Measurements from ENCODE around the gene BCAS3. TPM values are rescaled to one million over a fixed set of nuclear protein-coding genes. Genes with fewer than 3 reads are reported as not detected.
A peak's percentile ranks its signal among the peaks of the same experiment; 100 is the strongest.
"Not testable (repeated sequence)": the region's sequence is repeated elsewhere in the genome, so short reads cannot be mapped to it uniquely, and the experiment has no call there.

BCAS3 gene
- total and polyA plus RNA-seq, 4 experiments from 2014 or later, result 27.0 to 45.2 (median 41.2) TPM

- POLR2A ChIA-PET (ENCODE audit: partially characterized antibody), result interaction anchor here (0.6 to 1.9 kb wide), 3 partner anchors 9 to 1448 kb away, joined by 3 to 4 read pairs (median 3); partner anchors contain the start of gene BCAS3
Measured at GRCh38 chr17:60668741-60669140, 8.9 kb upstream of the BCAS3 start.

GRCh38 chr17:60671482-60671881, 6.2 kb upstream of the BCAS3 start:
- ChIA-PET POLR2A (ENCODE audit: partially characterized antibody) (no interaction called here), CTCF (ENCODE audit: partially characterized antibody) (no interaction called here)
- Histone ChIP-seq H3K4me3 (ENCODE audit: low read length in 2 of 2) (no peak overlapping the region), H3K9me3 (ENCODE audit: control insufficient read depth in 1 of 2, low read length in 2 of 2) (no peaks in the 10 kb centered on the region), H3K27ac (ENCODE audit: low read depth, low read length) (no peak overlapping the region), H3K4me1 (ENCODE audit: insufficient read depth, low read length) (no peaks in the 10 kb centered on the region), H3K36me3 (ENCODE audit: insufficient read depth, low read length) (no peaks in the 10 kb centered on the region), H3K27me3 (ENCODE audit: insufficient read depth, low read length) (no peaks in the 10 kb centered on the region)
- intact Hi-C loops (cut with micrococcal nuclease), result loop anchor here (10.0 kb wide), 1 partner anchor 1107 kb away; the partner anchor contains the start of gene DHX40
- Mint-ChIP-seq H3K36me3 (no peaks in the 10 kb centered on the region), H3K4me3 (no peak overlapping the region), H3K27me3 (no peaks in the 10 kb centered on the region), H3K9me3 (no peaks in the 10 kb centered on the region), H3K4me1 (peaks cover 0 to under 1% (median 0%) of the 10 kb centered on the region in 4 donors), H3K27ac (no peak overlapping the region)
- no peak for DNase-seq

More at GRCh38 chr17:60668741-60669140, 8.9 kb upstream of the BCAS3 start:
- H3K27me3 ChIP-seq (ENCODE audit: insufficient read depth, low read length); H3K27ac Mint-ChIP-seq; CTCF ChIA-PET (ENCODE audit: partially characterized antibody); intact Hi-C loops (cut with micrococcal nuclease); DNase-seq; H3K27me3 Mint-ChIP-seq; H3K27ac ChIP-seq (ENCODE audit: low read depth, low read length); H3K4me3 Mint-ChIP-seq; H3K4me3 ChIP-seq (ENCODE audit: low read length in 2 of 2); H3K9me3 ChIP-seq (ENCODE audit: control insufficient read depth in 1 of 2, low read length in 2 of 2); H3K4me1 Mint-ChIP-seq; H3K9me3 Mint-ChIP-seq; H3K36me3 ChIP-seq (ENCODE audit: insufficient read depth, low read length); H3K4me1 ChIP-seq (ENCODE audit: insufficient read depth, low read length): not testable (repeated sequence)
- H3K36me3 Mint-ChIP-seq, result peaks cover 7 to 14% of the 10 kb centered on the region in 2 donors

- H3K9me3 Mint-ChIP-seq; H3K27ac Mint-ChIP-seq; DNase-seq; H3K4me3 ChIP-seq (ENCODE audit: low read length in 2 of 2); POLR2A ChIA-PET (ENCODE audit: partially characterized antibody); H3K36me3 ChIP-seq (ENCODE audit: insufficient read depth, low read length); H3K27ac ChIP-seq (ENCODE audit: low read depth, low read length); H3K27me3 Mint-ChIP-seq; H3K36me3 Mint-ChIP-seq; H3K9me3 ChIP-seq (ENCODE audit: control insufficient read depth in 1 of 2, low read length in 2 of 2); H3K27me3 ChIP-seq (ENCODE audit: insufficient read depth, low read length): not testable (repeated sequence)
- intact Hi-C loops (cut with micrococcal nuclease), result loop anchor here (10.0 kb wide), 1 partner anchor 1110 kb away; the partner anchor contains the start of gene DHX40
- H3K4me1 Mint-ChIP-seq, result peaks cover 15 to 26% (median 21%) of the 10 kb centered on the region in 4 donors
- H3K4me3 Mint-ChIP-seq, result peak overlapping the region in 2 of 8 donors; percentile 17 to 25
- peaks cover 14% of the 10 kb centered on the region for H3K4me1 ChIP-seq (ENCODE audit: insufficient read depth, low read length)
- CTCF ChIA-PET (ENCODE audit: partially characterized antibody), result interaction anchor here (1.1 to 1.5 kb wide), 2 partner anchors 9 to 37 kb away, joined by 3 to 5 read pairs; no protein-coding TSS in a partner anchor
Measured at GRCh38 chr17:60674637-60675036, 3.0 kb upstream of the BCAS3 start.

- no peak for DNase-seq
- peaks cover 14% of the 10 kb centered on the region for H3K4me1 ChIP-seq (ENCODE audit: insufficient read depth, low read length)
- no peaks in the 10 kb centered on the region for H3K9me3 ChIP-seq (ENCODE audit: control insufficient read depth in 1 of 2, low read length in 2 of 2)
- H3K36me3 ChIP-seq (ENCODE audit: insufficient read depth, low read length), result no peaks in the 10 kb centered on the region
- H3K36me3 Mint-ChIP-seq, result peaks cover 6 to 11% of the 10 kb centered on the region in 2 donors
- no peaks in the 10 kb centered on the region for H3K9me3 Mint-ChIP-seq
- no peak overlapping the region for H3K27ac ChIP-seq (ENCODE audit: low read depth, low read length)
- no peak overlapping the region for H3K27ac Mint-ChIP-seq
- ChIA-PET CTCF (ENCODE audit: partially characterized antibody) (no interaction called here), POLR2A (ENCODE audit: partially characterized antibody) (interaction anchor here (2.0 kb wide), 1 partner anchor 76 kb away, joined by 24 read pairs; the partner anchor contains the start of gene PPM1D)
- no peaks in the 10 kb centered on the region for H3K27me3 Mint-ChIP-seq
- H3K27me3 ChIP-seq (ENCODE audit: insufficient read depth, low read length), result no peaks in the 10 kb centered on the region
- intact Hi-C loops (cut with micrococcal nuclease), result loop anchor here (2.0 to 10.0 kb wide), 2 partner anchors 283 to 1111 kb away; partner anchors contain the start of genes DHX40 and USP32
- H3K4me3 Mint-ChIP-seq, result peak overlapping the region in 3 of 8 donors; percentile 15 to 57 (median 22)
- no peak overlapping the region for H3K4me3 ChIP-seq (ENCODE audit: low read length in 2 of 2)
- H3K4me1 Mint-ChIP-seq, result peaks cover 17 to 26% (median 22%) of the 10 kb centered on the region in 4 donors
Measured at GRCh38 chr17:60675997-60676396, 1.7 kb upstream of the BCAS3 start.

- peaks cover 17 to 26% (median 22%) of the 10 kb centered on the region in 4 donors for H3K4me1 Mint-ChIP-seq
- intact Hi-C loops (cut with micrococcal nuclease), result loop anchor here (1.0 to 10.0 kb wide), 5 partner anchors 77 to 1387 kb away; partner anchors contain the start of genes DHX40, PPM1D and USP32
- peak overlapping the region; percentile 91 to 99 (median 97) for H3K4me3 Mint-ChIP-seq
- Histone ChIP-seq H3K27ac (ENCODE audit: low read depth, low read length) (peak overlapping the region; percentile 72), H3K4me3 (ENCODE audit: low read length in 2 of 2) (peak overlapping the region; percentile 65 to 96), H3K9me3 (ENCODE audit: control insufficient read depth in 1 of 2, low read length in 2 of 2) (no peaks in the 10 kb centered on the region), H3K27me3 (ENCODE audit: insufficient read depth, low read length) (no peaks in the 10 kb centered on the region), H3K4me1 (ENCODE audit: insufficient read depth, low read length) (peaks cover 14% of the 10 kb centered on the region), H3K36me3 (ENCODE audit: insufficient read depth, low read length) (no peaks in the 10 kb centered on the region)
- H3K9me3 Mint-ChIP-seq, result no peaks in the 10 kb centered on the region
- CTCF ChIA-PET (ENCODE audit: partially characterized antibody), result interaction anchor here (1.0 to 1.4 kb wide), 6 partner anchors 36 to 101 kb away, joined by 3 to 5 read pairs (median 3); no protein-coding TSS in a partner anchor
- H3K27me3 Mint-ChIP-seq, result no peaks in the 10 kb centered on the region
- peak overlapping the region; percentile 93 to 99 (median 98) for H3K27ac Mint-ChIP-seq
- H3K36me3 Mint-ChIP-seq, result peaks cover 6 to 11% of the 10 kb centered on the region in 2 donors
- no peak for DNase-seq
- POLR2A ChIA-PET (ENCODE audit: partially characterized antibody), result interaction anchor here (0.6 to 2.0 kb wide), 16 partner anchors 9 to 1522 kb away, joined by 3 to 24 read pairs (median 4); partner anchors contain the start of genes CLTC, DHX40, PPM1D and RNFT1
Measured at GRCh38 chr17:60676758-60677307, 818 bp upstream of the BCAS3 start.

- intact Hi-C loops (cut with micrococcal nuclease), result loop anchor here (10.0 kb wide), 1 partner anchor 1113 kb away; the partner anchor contains the start of gene DHX40
- peaks cover 9 to 17% of the 10 kb centered on the region in 2 donors for H3K36me3 Mint-ChIP-seq
- no peak for DNase-seq
- CTCF ChIA-PET (ENCODE audit: partially characterized antibody), result interaction anchor here (1.0 kb wide), 1 partner anchor 102 kb away, joined by 3 read pairs; no protein-coding TSS in a partner anchor
- peak overlapping the region; percentile 91 to 99 (median 97) for H3K4me3 Mint-ChIP-seq
- peak overlapping the region; percentile 93 to 99 (median 98) for H3K27ac Mint-ChIP-seq
- peaks cover 17 to 26% (median 23%) of the 10 kb centered on the region in 4 donors for H3K4me1 Mint-ChIP-seq
- peaks cover 2% of the 10 kb centered on the region for H3K36me3 ChIP-seq (ENCODE audit: insufficient read depth, low read length)
- POLR2A ChIA-PET (ENCODE audit: partially characterized antibody), result interaction anchor here (0.7 to 2.0 kb wide), 9 partner anchors 10 to 1571 kb away, joined by 3 to 24 read pairs (median 4); partner anchors contain the start of genes DHX40, PPM1D, RNFT1 and TRIM37
- H3K4me1 ChIP-seq (ENCODE audit: insufficient read depth, low read length), result peaks cover 14% of the 10 kb centered on the region
- peak overlapping the region; percentile 65 to 96 for H3K4me3 ChIP-seq (ENCODE audit: low read length in 2 of 2)
- H3K27me3 ChIP-seq (ENCODE audit: insufficient read depth, low read length), result no peaks in the 10 kb centered on the region
- no peaks in the 10 kb centered on the region for H3K27me3 Mint-ChIP-seq
- H3K9me3 ChIP-seq (ENCODE audit: control insufficient read depth in 1 of 2, low read length in 2 of 2), result no peaks in the 10 kb centered on the region
- no peaks in the 10 kb centered on the region for H3K9me3 Mint-ChIP-seq
- peak overlapping the region; percentile 72 for H3K27ac ChIP-seq (ENCODE audit: low read depth, low read length)
Measured at GRCh38 chr17:60678118-60678444, 430 bp downstream of the BCAS3 start.

GRCh38 chr17:60679287-60679686, 1.6 kb downstream of the BCAS3 start:
- H3K4me3 ChIP-seq (ENCODE audit: low read length in 2 of 2), result no peak overlapping the region
- peaks cover 14 to 24% of the 10 kb centered on the region in 2 donors for H3K36me3 Mint-ChIP-seq
- H3K4me1 ChIP-seq (ENCODE audit: insufficient read depth, low read length), result peaks cover 14% of the 10 kb centered on the region
- no peak for DNase-seq
- H3K4me3 Mint-ChIP-seq, result peak overlapping the region in 6 of 8 donors; percentile 42 to 97 (median 66)
- no peaks in the 10 kb centered on the region for H3K9me3 ChIP-seq (ENCODE audit: control insufficient read depth in 1 of 2, low read length in 2 of 2)
- no peak overlapping the region for H3K27ac ChIP-seq (ENCODE audit: low read depth, low read length)
- H3K4me1 Mint-ChIP-seq, result peaks cover 17 to 26% (median 23%) of the 10 kb centered on the region in 4 donors
- no peaks in the 10 kb centered on the region for H3K27me3 Mint-ChIP-seq
- intact Hi-C loops (cut with micrococcal nuclease), result loop anchor here (10.0 kb wide), 1 partner anchor 1114 kb away; the partner anchor contains the start of gene DHX40
- H3K27me3 ChIP-seq (ENCODE audit: insufficient read depth, low read length), result no peaks in the 10 kb centered on the region
- CTCF ChIA-PET (ENCODE audit: partially characterized antibody), result interaction anchor here (0.5 kb wide), 1 partner anchor 10 kb away, joined by 3 read pairs; no protein-coding TSS in a partner anchor
- H3K36me3 ChIP-seq (ENCODE audit: insufficient read depth, low read length), result peaks cover 3% of the 10 kb centered on the region
- H3K9me3 Mint-ChIP-seq, result no peaks in the 10 kb centered on the region
- H3K27ac Mint-ChIP-seq, result no peak overlapping the region
- POLR2A ChIA-PET (ENCODE audit: partially characterized antibody), result no interaction called here
